ENCODE data around the gene LTBR.

The LTBR gene

DNA sequence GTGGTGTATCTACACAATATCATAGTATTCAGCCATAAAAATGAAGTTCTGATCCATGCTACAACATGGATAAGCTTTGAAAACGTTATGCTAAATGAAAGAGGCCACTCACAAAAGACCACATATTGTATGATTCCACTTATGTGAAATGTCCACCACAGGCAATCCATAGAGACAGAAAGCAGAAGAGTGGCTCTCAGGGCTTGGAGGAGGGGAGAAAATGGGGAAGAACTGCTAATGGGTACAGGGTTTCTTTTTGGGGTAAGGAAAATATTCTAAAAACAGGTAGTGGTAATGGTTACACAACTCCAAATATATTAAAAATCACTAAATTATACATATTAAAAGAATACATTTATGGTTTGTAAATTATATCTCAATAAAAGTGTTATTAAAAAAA is 25.1 kb upstream of the LTBR start:
- Mint-ChIP-seq H3K4me1 (peaks cover 46% of the 10 kb centered on the region), H3K4me3 (no peak overlapping the region), H3K9me3 (no peaks in the 10 kb centered on the region), H3K27me3 (no peaks in the 10 kb centered on the region), H3K27ac (no peak overlapping the region)
- no peak for DNase-seq
- ATAC-seq: no peak

DNA sequence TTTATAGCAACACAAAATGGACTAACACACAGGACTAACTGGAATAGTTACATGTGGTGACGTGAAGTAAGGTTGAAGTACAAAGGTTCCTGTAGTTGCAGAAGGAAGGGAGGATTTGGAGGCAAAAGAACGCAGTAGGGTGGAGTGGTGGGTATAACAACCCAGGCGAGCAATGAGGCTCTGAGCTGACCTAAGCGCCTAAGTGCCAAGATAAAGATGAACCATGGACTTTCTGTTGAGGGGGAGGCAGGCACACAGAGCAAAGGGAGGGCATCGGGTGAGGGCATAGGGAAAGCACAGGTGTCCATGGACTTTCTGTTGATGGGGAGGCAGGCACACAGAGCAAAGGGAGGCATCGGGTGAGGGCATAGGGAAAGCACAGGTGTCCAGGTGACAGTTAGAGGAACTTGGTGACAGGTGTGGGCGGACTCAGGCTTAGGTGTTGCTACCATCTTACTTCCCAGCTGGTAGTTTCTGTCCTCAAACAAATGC is 23.8 kb upstream of the LTBR start:
- ATAC-seq (no peak), DNase-seq (no peak)
- peaks cover 40% of the 10 kb centered on the region for H3K4me1 Mint-ChIP-seq
- no peaks in the 10 kb centered on the region for H3K27me3 Mint-ChIP-seq
- H3K9me3 Mint-ChIP-seq: no peaks in the 10 kb centered on the region
- peak overlapping the region in 1 of 2 donors; percentile 1 for H3K27ac Mint-ChIP-seq
- H3K4me3 Mint-ChIP-seq: no peak overlapping the region

DNA sequence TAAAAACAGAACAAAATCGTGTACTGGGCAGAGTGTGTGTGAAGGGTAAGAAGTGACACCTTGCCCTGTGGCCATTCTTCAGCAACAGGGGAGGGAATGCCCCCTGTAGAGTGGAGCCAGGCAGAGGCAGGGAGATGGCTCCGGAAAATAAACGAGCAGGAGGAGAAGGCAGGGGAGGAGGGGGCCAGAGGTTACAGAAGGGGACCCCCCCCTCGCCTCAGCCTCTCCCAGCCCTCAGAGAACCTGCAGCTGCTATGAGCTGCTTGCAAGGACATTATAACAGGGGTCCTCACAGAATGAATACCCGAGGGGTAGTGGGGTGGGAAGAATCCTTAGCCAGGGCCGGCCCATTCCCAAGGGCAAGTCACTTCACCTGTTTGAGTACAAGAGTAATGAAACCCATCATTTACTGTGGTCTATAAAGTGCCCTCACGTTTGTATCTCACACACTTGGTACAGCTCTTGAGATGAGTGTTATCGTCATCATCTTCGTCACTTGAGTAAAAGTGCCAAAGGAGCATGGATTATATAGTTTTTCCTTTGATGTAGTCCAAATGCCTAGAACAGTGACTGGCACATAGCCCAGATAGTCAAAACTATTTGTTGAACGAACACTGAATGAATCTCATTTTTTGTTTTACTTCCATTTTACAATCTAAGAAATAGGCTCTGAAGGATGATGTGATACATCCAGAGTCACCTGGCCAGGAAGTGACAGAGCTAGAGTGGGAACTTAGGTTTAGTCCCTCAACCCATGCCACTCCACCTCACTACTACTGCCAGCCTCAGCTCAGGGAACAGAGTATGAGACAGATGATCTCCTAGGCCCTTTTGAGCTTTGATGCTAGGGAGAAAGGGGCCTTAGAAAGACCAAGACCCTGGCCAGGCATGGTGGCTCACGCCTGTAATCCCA is 23.1 kb upstream of the LTBR start:
- ATAC-seq (peak; percentile 37), DNase-seq (no peak)
- peaks cover 37% of the 10 kb centered on the region for H3K4me1 Mint-ChIP-seq
- H3K4me3 Mint-ChIP-seq: no peak overlapping the region
- H3K27me3 Mint-ChIP-seq: no peaks in the 10 kb centered on the region
- peak overlapping the region; percentile 1 to 91 for H3K27ac Mint-ChIP-seq
- H3K9me3 Mint-ChIP-seq: no peaks in the 10 kb centered on the region

DNA sequence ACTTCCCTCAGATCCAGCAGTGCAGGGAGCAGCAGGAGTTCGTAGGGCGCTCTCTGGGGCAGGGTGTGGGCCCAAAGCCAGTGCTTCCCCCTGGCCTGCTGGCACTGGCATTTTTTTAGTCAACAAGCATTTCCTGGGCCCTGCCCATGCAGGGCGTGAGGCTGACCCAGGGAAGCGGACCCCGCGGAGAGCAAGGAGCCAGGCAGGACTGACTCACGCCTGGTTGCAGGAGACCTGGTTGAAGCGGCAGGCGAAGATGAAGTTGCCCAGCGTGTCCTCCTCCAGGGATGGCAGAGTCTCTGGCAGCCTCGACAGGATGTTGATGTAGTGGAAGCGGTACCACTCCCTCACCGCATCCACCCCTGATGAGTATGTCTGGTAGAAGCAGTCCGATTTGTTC is 22.1 kb upstream of the LTBR start:
- Mint-ChIP-seq H3K4me3 (peak overlapping the region; percentile 4 to 50), H3K4me1 (peaks cover 37% of the 10 kb centered on the region), H3K9me3 (no peaks in the 10 kb centered on the region), H3K27ac (no peak overlapping the region), H3K27me3 (no peaks in the 10 kb centered on the region)
- peak; percentile 24 for ATAC-seq
- DNase-seq: no peak

DNA sequence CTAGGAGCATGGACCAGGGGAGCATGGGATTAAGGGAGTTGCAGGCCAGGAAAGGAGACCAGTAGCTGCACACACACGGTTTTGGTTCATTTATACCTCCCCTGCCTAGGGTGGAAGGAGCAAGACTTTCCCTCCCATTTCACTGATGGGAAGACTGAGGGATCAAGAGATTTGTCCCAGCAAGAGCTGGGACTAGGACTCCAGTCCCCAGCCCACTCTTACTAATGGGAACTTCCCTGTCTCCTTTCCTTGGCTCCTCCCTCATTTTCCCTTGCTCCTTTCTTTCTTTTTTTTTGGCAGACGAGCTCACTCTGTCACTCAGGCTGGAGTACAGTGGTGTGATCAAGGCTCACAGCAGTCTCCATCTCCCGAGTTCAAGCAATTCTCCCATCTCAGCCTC is 21.6 kb upstream of the LTBR start:
- peak overlapping the region in 1 of 2 donors; percentile 3 for H3K27ac Mint-ChIP-seq
- ATAC-seq (no peak), DNase-seq (no peak)
- peaks cover 41% of the 10 kb centered on the region for H3K4me1 Mint-ChIP-seq
- no peaks in the 10 kb centered on the region for H3K27me3 Mint-ChIP-seq
- H3K9me3 Mint-ChIP-seq: no peaks in the 10 kb centered on the region
- H3K4me3 Mint-ChIP-seq: peak overlapping the region in 1 of 2 donors; percentile 4

DNA sequence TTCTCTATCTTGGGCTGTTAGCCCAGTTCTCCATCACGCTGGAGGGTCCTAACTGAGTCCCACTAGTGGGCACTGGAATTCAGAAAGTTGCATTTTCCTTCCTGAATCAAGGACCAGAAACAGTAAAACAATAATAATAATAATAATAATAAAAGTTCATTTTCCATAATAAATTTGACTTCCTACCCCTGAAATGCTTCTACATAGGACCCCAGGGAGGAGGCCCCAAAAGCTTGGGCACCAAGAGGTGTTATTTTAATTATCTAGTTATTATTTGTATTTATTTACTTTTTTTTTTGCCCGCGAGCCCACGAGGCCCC is 21.0 kb upstream of the LTBR start:
- ATAC-seq (no peak), DNase-seq (no peak)
- no peaks in the 10 kb centered on the region for H3K9me3 Mint-ChIP-seq
- H3K27me3 Mint-ChIP-seq: no peaks in the 10 kb centered on the region
- H3K4me3 Mint-ChIP-seq: peak overlapping the region; percentile 72 to 86
- H3K27ac Mint-ChIP-seq: no peak overlapping the region
- peaks cover 46% of the 10 kb centered on the region for H3K4me1 Mint-ChIP-seq

DNA sequence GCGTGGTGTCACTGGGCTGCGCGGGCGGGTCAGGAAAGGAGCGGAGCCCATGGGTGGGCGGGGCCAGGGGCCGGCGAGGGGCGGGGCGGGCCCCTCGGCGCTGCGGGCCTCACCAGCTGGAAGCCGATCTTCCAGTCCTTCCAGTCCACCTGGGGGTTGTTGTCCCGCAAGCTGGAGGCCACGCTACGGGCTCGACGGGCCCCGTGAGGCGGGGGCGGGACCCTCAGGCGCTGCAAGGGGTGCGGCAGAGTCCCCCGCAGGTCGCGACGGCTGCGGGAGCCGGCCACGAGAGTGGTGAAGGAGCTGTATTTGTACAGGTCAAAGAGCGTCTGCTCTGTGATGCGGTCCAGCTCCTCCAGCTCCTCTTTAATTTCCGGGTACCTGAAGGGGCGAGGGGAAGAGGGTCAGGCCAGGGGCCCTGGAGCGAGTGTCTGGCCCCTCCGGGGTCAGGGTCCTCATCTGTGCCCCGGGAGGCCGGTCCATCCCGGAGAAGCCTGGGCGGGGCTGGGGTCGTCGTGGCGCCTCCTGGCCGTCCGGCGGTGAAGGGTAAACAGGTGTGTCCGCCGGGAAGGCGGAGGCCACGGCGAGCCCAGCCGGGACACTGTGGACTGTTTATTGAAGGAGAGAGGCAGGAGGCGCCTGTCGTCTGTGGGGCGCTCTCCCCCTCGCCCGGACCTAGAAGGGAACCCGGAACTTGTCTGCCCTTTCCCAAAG is 20.5 kb upstream of the LTBR start:
- Mint-ChIP-seq H3K27ac (peak overlapping the region; percentile 50 to 74), H3K9me3 (no peaks in the 10 kb centered on the region), H3K4me1 (peaks cover 48% of the 10 kb centered on the region), H3K27me3 (no peaks in the 10 kb centered on the region), H3K4me3 (peak overlapping the region; percentile 72 to 86)
- ATAC-seq (peak; percentile 88), DNase-seq (peak; percentile 63 to 65)

DNA sequence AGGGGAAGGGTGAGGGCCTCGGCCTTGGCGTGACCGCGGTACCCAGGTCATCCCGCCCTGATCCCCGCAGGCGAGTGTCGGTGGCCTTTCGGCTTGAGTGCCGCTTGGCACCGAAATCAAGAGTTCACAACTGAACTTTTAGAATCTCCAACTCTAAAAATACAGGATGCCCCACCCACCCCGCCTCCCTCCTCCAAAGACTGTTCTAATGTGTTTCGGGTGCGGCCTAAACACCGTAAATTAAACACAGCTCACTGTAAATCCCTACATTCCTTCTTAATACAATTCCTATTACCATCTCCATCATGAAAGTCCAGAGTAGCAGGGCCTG is 20.0 kb upstream of the LTBR start:
- Mint-ChIP-seq H3K4me1 (peaks cover 54% of the 10 kb centered on the region), H3K4me3 (peak overlapping the region; percentile 72 to 86), H3K9me3 (no peaks in the 10 kb centered on the region), H3K27ac (peak overlapping the region; percentile 50 to 74), H3K27me3 (no peaks in the 10 kb centered on the region)
- no peak for DNase-seq
- ATAC-seq: no peak

DNA sequence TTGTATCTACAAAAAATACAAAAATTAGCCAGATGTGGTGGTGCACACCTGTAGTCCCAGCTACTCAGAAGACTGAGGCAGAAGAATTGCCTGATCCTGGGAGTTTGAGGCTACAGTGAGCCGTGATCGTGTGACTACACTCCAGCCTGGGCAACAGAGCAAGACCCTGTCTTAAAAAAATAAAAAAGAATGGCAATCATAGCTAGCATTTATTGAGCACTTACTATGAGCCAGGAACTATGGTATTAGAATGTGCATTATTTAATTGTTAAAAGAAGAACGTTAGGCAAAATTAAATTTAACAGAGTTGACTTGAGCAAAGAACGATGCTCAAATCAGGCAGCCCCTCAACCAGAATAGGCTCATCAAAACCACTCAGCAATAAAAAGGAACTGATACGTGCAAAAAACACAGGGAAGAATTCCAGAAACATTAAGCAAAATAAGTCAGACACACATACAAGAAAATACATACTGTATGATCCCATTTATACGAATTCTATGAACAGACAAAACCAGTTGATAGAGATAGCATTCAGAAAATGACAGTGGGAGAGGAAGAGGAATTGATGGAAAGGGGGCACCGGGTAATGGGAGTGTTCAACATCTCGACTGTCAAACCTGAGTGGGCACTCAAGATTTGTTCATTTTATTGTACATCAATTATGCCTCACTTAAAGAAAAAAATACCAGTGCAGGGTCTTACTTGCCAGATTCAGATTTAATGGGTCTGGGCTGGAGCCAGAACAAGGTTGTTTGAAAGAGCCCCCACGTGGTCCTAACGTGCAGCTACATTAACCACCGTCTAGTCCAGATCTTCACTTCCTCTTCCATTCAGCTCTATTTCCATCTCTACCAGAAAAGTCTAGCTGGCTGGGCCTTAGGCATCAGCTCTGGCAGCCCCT is 16.6 kb upstream of the LTBR start:
- peak in 1 of 2 donors; percentile 43 for DNase-seq
- peak overlapping the region in 1 of 2 donors; percentile 15 for H3K27ac Mint-ChIP-seq
- no peaks in the 10 kb centered on the region for H3K9me3 Mint-ChIP-seq
- H3K4me3 Mint-ChIP-seq: peak overlapping the region in 1 of 2 donors; percentile 3
- peak; percentile 61 for ATAC-seq
- H3K4me1 Mint-ChIP-seq: peaks cover 56% of the 10 kb centered on the region
- H3K27me3 Mint-ChIP-seq: no peaks in the 10 kb centered on the region

DNA sequence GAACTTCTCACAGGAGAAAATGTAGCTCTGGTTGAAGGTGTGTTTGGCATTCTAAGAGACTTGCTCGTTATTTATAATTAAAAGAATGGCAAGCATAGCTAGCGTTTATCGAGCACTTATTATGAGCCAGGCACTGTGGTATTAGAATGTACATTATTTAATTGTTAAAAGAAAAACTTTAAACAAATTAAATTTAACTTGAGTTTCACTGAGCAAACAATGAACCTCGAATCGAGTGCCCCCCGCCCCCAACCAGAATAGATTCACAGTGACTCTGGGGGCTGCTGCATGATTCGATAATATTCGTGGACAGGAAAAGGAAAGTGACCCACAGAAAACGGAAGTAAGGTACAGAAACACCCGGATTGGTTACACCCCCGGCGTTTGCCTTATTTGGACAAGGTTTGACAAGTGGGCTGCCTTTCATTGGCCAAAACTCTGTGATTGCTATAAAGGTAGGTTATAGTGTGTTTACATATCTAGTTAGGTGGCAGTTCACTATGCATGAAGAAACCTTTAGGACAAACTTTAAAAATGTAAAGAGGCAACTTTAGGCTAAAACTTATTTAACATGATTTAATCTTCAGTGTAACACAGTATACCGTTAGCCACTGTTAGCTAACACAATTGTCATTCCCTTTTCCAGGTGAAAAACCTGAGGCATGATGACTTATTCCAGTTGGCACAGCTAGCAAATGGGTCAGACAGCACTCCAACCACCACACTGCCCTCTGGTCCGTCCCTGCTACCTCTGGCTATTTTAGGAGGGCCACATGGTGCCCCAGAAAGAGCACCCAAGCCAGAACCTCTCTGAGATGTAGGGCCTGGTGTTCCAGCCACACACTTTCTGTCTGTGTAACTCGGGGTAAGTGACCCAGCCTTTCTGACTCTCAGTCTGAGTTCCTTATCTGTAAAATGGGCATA is 15.7 kb upstream of the LTBR start:
- Mint-ChIP-seq H3K9me3 (no peaks in the 10 kb centered on the region), H3K4me1 (peaks cover 60% of the 10 kb centered on the region), H3K27me3 (no peaks in the 10 kb centered on the region), H3K27ac (no peak overlapping the region), H3K4me3 (peak overlapping the region in 1 of 2 donors; percentile 33)
- DNase-seq (no peak), ATAC-seq (peak; percentile 11)

DNA sequence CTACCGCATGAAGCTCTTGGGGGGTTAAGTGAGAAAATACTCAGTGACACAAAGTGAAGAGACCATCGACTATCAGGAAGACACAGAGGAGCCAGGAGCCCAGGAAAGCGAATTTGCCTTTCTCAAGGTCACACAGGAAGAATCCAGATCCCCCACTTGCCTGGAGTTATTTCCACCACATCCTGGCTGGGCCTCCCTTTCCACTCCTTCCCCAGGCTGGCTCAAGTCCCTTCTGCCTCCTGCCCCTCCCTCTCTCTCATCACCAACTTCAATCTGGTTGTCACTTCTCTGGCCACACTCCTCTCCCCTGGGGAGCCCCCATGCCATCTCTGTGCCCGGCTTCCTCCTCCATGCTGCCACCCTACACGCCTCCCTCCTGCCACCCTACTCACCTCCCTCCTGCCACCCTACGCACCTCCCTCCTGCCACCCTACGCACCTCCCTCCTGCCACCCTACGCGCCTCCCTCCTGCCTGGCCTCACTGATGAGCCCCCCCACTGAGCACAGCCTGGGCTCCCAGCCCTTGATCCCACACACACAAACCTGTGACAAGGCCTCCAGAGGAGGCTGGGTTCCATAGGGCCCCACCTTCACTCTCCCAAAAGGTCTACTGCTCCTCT is 14.9 kb upstream of the LTBR start:
- H3K27me3 Mint-ChIP-seq: no peaks in the 10 kb centered on the region

DNA sequence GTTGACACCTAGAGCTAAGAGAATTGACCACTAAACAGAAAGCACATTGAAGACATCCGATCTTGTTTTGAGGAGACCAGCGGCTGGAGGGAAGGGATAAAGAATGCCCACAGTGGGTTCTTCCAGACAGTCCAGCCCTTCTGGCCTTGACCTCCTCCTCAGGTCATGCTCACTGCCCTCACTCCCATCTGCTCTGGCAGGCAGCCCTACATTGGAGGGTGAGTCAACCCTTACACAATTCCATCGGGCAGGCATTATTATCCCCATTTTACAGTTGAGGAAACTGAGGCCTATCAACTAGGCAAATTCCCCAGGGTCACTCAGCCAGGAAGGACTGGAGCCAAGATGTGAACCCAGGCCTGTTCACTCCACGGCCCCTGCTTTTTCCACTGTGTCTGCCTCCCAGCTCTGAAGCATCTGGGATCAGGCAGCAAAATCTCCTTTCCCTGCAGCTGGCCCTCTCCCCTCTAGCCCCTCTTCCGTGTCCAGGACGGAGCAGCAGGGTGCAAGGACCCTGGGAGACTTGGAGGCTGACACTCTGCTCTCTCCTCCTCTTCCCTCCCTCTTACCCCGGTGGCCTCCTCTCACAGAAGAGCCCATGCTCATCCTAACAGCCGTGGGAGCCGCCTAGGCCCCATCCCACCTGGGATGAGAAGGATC is 13.9 kb upstream of the LTBR start:
- no peaks in the 10 kb centered on the region for H3K9me3 Mint-ChIP-seq
- H3K27ac Mint-ChIP-seq: no peak overlapping the region

More for the DNA sequence above, 14.9 kb upstream of the LTBR start:
- no peak overlapping the region for H3K4me3 Mint-ChIP-seq
- peak; percentile 41 for ATAC-seq
- H3K4me1 Mint-ChIP-seq: peaks cover 66% of the 10 kb centered on the region
- H3K9me3 Mint-ChIP-seq: no peaks in the 10 kb centered on the region
- no peak overlapping the region for H3K27ac Mint-ChIP-seq
- no peak for DNase-seq

DNA sequence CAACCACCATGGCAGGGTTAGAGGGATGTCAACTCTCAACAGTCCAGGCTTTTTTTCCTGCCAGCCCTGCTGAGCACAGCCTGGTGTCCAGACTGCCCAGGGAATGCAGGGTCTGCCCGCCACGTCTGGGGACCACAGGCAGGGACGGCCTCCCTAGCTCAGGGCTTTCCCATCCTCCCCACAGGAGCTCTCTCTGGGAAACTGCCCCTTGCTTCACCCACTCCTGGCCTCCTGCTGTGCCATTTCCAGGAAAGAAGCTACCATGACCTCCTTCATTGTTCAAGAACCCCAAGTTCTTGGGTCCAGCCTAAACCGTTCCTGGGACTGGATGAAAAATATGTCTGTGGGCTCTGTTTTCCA is 13.4 kb upstream of the LTBR start:
- no peaks in the 10 kb centered on the region for H3K27me3 Mint-ChIP-seq
- no peaks in the 10 kb centered on the region for H3K9me3 Mint-ChIP-seq

More for the DNA sequence above, 13.9 kb upstream of the LTBR start:
- DNase-seq: no peak
- Mint-ChIP-seq H3K4me1 (peaks cover 65% of the 10 kb centered on the region), H3K4me3 (no peak overlapping the region), H3K27me3 (no peaks in the 10 kb centered on the region)
- ATAC-seq: no peak

More for the DNA sequence above, 13.4 kb upstream of the LTBR start:
- H3K4me1 Mint-ChIP-seq: peaks cover 71% of the 10 kb centered on the region
- no peak overlapping the region for H3K27ac Mint-ChIP-seq
- H3K4me3 Mint-ChIP-seq: no peak overlapping the region
- ATAC-seq: no peak
- DNase-seq: no peak
